GM08714 (cell line): Measurements from ENCODE around the gene SLC12A6.
"Not testable (repeated sequence)": the region's sequence is repeated elsewhere in the genome, so short reads cannot be mapped to it uniquely, and the experiment has no call there.

ENCODE experiments used
- H3K4me3 ChIP-seq: fragments of 200-500 bp; sonication (Bioruptor generic); 2 replicates; pipeline ENCODE4 v1.5.1; 2014; ENCODE audit warnings: mild to moderate bottlenecking, low read length, inconsistent platforms
- ZNF274 ChIP-seq: IDR thresholded peaks from 2 replicates; pipeline ENCODE4 v1.6.1; 2012; ENCODE audit warnings: mild to moderate bottlenecking, low read depth, low read length

SLC12A6 gene

DNA sequence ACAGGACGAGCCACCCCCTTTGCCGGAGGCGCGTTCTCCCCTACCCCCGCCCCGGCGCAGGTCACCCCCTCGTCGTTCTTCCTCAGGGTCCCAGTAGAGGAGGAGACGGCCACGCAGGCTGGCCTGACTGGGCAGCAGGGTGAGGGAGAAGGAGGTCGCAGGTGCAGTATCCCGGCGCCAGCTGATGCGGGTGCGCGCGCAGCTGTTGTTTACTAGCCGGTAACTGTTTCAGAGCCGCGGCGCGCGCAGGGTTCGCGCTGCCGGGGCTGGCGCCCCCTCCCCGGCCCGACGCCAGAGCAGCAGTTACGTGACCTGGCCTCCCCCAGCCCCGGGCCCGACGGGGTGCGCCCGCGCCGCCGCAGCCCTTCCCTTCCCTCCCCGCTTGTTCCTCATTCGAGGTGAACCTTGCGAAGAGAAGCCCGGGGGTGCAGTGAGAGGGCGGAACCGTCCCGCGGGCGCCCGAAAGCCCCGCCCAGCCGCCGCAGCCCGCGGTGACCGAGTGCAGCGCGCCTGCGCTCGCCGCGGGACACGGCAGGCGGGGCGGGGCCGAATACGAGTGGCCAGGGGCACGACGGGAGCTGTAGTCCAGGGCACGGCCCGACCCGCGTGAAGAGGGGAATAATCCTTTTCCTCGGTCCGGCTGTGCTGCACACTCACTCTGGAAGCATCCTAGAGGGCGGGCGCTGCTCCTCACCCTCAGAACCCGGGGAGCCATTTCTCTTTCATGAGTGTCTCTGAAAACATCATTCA is at the start of gene SLC12A6:
Gene SLC12A6 (minus strand): TSS at position 225 of the 750 bp plus-strand sequence. CDS start 1,101 bp downstream, outside the sequence.
- no peak for TF ChIP-seq ZNF274
- H3K4me3 ChIP-seq = peak within 1 kb of the TSS; percentile 59

DNA sequence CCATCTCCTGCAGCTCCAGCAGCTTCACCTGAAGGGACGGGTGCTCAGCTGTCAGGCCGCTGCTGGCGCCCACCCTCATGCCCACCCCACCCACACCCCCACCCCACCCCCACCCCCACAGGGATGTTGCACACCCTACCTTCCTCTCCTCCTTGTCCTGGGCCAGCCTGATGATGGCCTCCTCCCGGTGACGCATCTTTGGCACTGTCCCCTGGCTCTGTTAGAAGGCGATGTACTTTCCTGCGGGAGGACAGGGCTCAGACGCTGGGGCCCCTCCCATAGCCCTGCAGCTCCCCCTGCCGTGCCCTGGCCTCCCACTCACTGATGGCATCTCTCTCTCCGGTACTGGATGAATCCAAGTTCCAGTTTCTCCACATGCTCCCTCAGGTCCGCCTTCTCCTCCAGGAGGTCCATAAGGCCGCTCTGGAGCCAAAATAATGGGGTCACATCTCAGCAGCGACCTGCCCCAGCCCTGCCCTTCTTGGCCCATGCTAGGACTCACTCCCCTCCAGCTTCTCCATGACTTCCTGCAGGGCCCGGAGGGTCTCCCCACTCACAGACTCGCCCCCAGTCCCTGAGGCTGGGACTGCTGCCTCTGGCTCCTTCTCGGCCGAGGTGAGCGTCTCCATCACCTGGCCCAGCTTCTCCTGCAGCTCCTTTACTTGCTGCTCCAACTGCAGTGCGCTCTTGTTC is 44.4 kb upstream of the SLC12A6 start:
- not testable (repeated sequence) for H3K4me3 ChIP-seq

DNA sequence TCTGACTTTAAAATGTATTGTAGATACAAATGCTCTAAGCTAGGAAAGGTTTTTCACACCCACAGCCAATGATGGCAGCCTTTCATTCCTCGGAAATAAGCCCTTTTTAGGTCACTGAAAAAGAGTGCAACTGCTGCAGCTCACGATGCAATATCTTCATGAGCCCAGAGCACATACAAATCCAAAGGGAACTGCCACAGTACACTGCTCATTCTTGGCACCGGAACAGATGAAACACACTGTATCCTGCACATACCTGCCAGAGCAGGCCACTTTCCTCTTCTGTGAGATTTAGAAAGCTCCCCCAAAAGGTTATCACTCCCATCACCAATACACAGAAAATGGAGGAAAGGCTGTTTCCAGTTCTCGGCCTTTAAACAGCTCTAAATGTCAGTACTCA is 42.9 kb upstream of the SLC12A6 start:
- H3K4me3 ChIP-seq = not testable (repeated sequence)

DNA sequence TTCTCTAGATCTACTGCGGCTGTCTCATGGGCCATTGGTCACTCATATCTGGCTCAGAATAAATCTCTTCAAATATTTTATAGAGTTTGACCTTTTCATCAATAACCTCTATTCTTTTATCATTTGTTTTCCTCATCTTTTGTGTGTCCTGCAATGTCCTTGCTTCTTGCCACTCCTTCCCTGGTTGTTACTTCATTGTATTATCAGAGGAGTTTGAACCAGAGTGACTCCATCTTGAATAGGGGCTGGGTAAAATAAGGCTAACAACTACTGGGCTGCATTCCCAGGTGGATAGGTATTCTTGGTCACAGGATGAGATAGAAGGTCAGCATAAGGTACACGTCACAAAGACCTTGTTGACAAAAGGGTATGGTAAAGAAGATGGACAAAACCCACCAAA is 39.3 kb upstream of the SLC12A6 start:
- no peak for TF ChIP-seq ZNF274

DNA sequence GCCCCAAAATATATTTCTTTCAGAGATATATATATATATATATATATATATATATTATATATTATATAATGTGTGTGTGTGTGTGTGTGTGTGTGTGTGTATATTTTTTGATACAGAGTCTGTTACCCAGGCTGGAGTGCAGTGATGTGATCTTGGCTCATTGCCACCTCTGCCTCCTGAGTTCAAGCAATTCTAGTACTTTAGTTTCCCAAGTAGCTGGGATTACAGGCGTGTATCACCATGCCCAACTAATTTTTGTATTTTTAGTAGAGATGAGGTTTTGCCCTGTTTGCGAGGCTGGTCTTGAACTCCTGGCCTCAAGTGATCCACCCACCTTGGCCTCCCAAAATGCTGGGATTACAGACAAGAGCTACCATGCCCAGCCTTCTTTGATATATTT is 38.0 kb upstream of the SLC12A6 start:
- H3K4me3 ChIP-seq = not testable (repeated sequence)

More for the DNA sequence above, 39.3 kb upstream of the SLC12A6 start:
- H3K4me3 ChIP-seq = no peak overlapping the region

DNA sequence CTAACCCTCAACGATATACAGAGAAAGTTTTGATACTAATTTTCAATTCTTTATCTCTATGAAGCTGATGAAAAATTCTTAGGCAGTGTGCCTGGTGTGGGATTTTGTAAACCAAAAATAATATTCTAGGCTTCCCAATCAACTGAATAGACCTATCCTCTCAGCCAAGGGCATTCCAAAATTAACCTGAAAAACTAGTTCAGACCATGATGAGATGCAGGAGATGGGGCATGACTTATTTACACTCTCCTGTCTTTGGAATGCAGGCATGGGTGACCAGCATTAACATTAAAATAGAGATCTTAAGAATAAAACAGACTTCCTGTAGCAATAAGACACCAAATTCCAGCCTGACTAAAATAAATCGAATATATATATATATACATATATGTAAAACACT is 37.2 kb upstream of the SLC12A6 start:
- TF ChIP-seq ZNF274 = no peak
- H3K4me3 ChIP-seq = no peak overlapping the region

DNA sequence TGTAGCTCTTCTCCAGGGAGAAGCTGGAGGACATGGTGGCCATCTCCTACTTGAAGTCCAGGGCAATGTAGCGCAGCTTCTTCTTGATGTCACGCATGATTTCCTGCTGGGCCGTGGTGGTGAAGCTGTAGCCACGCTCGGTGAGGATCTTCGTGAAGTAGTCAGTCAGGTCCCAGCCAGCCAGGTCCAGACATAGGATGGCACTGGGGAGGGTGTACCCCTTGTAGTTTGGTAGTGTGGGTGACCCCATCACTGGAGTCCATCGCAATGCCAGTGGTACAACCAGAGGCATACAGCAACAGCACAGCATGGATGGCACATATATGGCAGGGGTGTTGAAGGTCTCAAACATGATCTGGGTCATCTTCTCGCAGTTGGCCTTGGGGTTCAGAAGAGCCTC is 36.4 kb upstream of the SLC12A6 start:
- TF ChIP-seq ZNF274 = no peak

DNA sequence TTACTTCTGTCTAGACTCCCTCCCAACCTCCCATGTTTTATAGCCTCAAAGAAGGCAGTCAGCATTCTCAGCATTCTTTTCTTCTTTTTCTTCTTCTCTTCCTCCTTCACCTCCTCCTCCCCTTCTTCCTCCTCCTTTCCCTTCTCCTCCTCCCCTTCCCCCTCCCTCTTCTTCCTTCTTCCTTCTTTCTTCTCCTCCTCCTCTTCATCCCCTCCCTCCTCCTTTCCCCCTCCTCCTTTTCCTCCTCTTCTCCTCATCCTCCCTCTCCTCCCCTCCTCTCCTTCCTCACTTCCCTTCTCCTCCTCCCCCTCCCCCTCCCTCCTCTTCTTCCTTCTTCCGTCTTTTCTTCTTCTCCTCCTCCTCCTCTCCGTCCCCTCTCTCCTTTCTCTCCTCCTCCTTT is 33.1 kb upstream of the SLC12A6 start:
- H3K4me3 ChIP-seq = no peak overlapping the region
- no peak for TF ChIP-seq ZNF274

More for the DNA sequence above, 36.4 kb upstream of the SLC12A6 start:
- H3K4me3 ChIP-seq = no peak overlapping the region

DNA sequence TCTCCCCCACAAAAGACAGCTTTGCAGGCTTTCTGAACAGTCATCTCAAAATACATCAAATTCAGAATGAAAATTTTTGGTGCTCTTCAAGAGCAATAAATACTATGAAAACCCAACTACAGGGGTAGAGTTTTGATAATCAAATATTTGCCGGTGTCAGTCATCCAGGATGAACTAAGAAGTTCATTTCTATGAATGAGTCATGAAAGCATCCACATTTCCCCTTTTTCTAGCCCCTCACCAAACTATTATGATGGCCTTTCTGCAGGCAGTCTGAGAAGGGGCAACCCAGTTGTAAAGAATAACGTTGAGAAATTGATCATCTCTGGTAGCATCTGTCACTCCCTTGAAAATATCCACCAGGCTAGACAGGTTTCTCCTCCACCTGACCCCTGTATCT is 32.5 kb upstream of the SLC12A6 start:
- H3K4me3 ChIP-seq = no peak overlapping the region
- no peak for TF ChIP-seq ZNF274

DNA sequence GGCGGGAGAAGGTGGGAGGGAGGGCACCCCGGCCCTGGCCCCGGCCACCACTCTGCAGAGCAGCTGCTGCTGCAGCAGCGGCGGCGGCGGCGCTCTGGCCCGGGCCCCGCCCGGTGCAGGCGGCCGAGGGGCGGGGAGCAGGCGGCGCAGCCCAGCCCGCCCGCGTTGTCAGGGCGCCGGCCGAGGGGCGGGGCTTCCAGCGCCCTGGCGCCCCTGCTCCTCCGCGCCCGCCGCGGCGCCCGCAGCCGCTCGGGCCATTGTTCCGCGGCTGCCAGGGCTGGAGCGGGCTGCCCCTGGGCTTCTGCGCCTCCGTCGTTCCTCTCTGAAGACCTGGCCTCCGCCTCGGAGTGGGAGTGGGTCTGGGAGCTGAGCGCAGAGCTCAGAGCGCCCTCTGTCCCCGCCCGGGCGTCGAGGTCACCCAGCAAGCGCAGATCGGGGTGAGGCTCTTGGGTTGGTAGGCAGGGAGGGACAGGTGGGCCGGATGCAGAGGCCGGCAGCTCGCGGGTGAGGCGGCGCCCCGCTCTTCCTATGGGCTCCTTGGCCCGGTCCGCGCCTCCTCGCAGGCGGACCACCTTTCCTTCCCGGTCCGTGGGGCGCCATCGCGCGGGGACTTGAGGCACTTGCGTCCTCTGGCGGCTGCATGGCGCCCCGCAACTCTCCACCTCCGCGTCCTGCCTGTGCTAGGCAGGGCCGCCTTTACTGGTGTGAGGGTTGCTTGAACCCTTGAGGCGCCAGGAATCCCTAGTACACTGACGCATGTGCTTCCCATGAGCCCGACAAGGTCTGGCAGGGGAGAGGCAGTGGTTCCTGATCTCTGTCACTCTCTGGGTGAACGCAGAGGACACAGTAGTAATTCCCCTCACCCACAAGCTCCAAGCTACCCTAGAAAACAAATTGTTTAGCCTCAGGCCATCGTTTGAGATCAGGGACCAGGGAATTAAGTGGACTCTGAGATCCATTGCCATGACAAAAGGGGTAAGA is 29.8 kb upstream of the SLC12A6 start, which contains the start of gene LPCAT4:
Gene LPCAT4 (minus strand): TSS at position 96 of the 981 bp plus-strand sequence. CDS start 96 bp downstream, outside the sequence.
- no peak for TF ChIP-seq ZNF274
- peak within 1 kb of the TSS; percentile 94 for H3K4me3 ChIP-seq

DNA sequence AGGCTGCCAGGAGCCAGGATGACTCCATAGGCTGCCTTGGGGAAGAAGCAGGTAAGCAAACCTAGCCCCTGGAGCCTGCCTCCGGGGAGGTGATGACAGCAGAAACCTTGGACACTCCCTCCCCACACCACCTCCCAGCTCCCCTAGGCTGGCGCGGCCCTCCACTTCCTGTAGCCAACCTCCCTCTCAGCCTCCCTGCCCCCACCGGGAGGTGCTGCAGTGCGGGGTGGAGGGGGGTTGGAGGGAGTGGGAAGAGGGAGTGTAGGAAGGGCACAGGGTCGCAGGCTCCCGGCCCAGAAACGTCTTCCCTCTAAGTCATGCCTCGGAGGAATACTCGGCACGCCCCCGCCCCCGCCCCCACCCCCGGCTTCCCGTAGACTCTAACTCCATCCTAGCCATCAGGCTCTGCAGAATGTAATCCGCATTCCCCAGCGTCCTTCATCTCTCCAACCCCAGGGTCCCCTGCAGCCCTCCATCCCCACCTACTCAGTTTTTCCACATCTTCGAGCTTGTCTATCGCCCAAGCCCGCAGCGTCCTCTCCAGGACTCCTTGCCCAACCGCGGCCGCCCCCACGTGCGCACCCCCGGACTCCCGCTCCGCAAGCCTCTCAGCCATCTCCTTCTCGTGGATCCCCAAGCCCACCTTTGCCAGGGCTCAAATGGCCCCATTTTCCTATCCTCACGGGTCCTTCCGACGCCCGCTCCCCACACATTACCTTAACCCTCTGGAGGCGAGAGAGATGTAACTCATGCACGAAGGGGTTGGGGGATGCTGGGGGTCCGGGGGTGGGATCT is 28.9 kb upstream of the SLC12A6 start:
- peak overlapping the region; percentile 82 for H3K4me3 ChIP-seq
- TF ChIP-seq ZNF274 = no peak

DNA sequence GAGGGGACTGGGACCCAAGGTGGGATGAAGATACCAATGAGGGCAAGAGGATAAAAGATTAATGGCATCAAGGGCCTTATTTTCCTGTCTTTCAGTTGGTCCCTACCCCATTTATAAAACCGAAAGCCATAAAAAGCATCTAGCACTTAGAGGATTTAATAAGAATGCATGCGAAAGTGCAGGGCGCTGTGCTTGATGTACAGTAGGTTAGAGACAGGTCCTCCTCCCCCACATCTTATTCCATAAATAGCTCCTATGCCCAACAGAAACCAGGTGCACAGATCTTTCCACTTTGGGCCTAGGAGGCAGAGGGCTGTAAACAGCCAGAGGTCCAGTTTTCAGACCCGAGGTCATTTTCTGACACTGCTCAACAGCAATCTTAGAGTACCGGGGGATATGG is 28.3 kb upstream of the SLC12A6 start:
- no peak for TF ChIP-seq ZNF274
- peak overlapping the region; percentile 82; the same call in 1 of the 2 replicates for H3K4me3 ChIP-seq

DNA sequence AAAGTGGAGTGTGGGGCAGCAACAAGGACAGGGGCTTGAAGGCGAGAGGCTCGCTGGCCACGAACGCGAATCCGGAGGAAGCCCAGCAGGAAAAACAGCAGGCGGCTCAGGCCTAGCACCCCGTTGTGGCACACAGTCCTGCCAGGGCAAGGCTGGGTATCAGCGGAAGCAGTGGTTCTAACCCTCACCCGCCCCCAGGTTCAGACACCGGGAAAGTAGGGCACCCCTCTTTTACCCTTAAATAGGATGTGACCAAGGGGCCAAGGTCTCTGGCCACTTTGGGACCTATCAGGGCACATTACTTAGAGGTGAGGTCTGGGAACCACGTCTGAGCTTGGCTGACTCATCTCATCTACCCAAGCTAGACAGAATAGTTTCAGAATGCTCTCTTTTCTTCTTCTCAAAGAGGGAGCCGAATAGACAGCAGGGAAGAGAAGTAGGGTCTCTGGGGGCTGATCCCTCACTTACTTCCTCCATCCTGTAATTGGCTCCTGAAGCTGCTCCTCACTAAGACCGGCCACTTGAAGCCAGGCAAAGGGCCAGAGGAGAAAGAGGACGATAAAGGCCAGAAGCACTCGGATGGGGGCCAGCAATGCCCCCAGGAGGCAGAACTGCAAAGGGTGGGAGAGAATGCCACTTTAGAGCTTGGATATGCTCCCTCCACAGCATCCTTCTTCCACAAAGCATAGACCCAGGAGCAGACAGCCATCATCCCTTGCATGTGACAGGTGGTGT is 27.7 kb upstream of the SLC12A6 start:
- peak overlapping the region; percentile 82; the same call in 1 of the 2 replicates for H3K4me3 ChIP-seq
- no peak for TF ChIP-seq ZNF274

DNA sequence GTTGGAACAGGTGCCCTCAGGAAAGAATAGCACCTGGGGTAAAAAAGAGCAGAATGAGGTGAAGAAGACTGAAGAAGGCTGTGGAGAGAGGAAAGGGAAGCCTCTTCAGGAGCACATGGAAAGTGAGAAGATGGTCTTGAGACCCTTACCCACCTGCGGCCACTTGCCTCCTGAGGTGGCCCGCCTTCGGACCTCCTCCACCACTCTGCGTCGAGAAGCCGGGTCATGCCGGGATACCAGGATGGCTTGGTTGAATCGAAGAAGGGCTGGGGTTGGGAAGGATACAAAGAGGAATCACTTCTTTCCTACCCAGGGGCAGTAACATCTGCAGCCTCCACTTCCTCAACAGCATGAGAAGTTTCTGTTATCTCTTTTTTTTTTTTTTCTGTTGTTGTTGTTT is 26.5 kb upstream of the SLC12A6 start:
- TF ChIP-seq ZNF274 = no peak
- H3K4me3 ChIP-seq = no peak overlapping the region
